ENCODE data around the gene TRIM14.

GRCh38 chr9:98039607-98040017, 79.4 kb downstream of the TRIM14 start:
- TF ChIP-seq POLR2A (IDR thresholded peaks at IDR 0.05) (no peak), CTCF (IDR thresholded peaks at IDR 0.05) (no peak)

All from lower leg skin (tissue), 3 donors.